HG03520 (cell line): Measurements from ENCODE around the gene PCDH1.

ENCODE experiments used
- ATAC-seq: cut with Tn5 transposase; IDR thresholded peaks from one replicate; pipeline ENCODE4 v1.9.1; 2021; ENCODE audit warnings: mild to moderate bottlenecking, moderate library complexity; ENCODE audit not compliant: unreplicated experiment

The PCDH1 gene

DNA sequence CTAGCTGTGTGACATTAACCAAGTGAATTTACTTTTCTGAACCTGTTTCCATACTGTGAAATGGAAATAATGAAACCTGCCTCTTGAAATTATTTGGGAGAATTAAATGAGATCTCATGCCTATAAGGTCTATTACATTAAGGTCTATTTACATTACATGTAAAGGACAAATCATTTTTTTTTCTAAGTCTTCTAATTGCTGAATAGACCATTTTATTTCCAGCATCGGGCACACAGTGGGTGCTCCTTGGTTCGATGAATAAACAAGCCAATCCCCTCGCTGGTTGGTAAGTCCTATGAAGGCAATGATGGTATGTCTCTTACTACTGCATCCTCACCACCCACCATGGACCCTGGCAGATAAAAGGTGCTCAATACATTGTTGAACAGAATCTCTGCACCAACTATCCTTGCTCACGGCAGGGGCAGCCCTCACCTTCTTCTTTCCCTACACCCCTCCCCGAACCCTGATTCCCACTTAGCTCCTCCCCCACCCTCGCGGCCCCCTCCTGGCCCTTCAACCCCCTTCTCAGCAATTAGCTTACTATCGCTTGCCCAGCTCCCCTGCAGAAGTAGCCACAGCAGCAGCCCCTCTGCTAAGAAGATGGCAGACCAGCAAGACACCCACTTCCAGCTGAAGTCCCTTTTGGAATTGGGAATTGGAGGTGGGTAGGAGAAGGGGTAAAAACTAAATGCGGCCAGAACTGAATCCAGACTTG, 3.0 kb downstream of the PCDH1 start:
- no peak for ATAC-seq

DNA sequence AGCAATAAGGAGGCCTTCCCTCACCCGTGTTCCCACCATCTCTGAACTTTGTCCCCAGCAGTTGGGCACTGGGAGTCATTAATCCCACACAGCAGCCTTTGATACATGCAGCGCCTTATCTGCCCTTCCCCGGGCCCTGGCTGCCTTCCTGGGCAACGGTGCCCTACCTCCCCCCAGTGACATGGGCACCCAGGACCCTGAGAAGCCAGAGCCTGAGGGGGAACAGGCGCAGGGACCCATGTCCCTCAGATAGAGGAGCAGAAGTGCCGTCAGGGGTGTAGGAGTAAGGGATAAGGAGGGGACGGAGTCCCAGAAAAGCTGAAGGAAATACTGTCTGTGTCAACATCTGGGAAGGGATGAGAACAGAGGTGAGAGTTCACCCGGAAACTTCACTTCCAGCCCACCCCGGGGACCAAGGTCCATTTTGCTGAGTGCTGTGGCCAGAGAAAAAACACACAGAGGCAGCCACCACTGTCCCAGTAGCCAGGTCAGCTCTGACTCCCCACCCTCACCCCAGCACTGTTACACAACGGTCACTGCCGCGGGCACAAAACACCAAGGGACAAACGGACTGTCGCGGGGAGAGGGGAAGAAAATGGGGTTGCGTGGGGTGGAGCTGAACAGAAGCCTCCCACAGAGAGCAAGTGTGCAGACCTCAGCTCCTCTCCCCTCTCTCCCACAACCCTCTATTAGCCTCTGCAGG, 3.8 kb downstream of the PCDH1 start:
- ATAC-seq = no peak

GRCh38 chr5:141873933-141874261, 4.3 kb downstream of the PCDH1 start:
- ATAC-seq = no peak

GRCh38 chr5:141872496-141873356, 5.5 kb downstream of the PCDH1 start:
- ATAC-seq = no peak

DNA sequence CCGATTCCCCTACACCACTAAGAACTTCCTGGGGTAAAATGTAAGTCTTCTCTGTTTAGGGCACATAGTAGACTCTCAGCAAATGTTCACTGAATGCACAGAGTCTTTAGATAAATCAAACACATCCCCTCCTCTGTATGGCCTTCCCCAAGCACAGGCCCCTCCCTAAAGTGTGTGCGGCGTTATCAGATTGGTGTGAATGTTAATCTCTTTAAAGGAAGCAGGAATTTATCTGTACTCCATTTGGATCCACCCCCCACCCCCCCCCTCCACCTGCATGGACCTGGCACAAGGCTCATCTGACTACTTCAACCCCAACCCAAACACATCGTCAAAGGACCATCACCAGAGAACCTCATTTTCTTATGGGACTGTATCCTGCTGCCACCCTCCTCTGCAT, 6.3 kb downstream of the PCDH1 start:
- ATAC-seq = no peak

- no peak for ATAC-seq
Measured at GRCh38 chr5:141870871-141871270, 7.3 kb downstream of the PCDH1 start.

GRCh38 chr5:141870228-141870627, 8.0 kb downstream of the PCDH1 start:
- ATAC-seq = no peak

- no peak for ATAC-seq
Measured at GRCh38 chr5:141869514-141869913, 8.7 kb downstream of the PCDH1 start.

DNA sequence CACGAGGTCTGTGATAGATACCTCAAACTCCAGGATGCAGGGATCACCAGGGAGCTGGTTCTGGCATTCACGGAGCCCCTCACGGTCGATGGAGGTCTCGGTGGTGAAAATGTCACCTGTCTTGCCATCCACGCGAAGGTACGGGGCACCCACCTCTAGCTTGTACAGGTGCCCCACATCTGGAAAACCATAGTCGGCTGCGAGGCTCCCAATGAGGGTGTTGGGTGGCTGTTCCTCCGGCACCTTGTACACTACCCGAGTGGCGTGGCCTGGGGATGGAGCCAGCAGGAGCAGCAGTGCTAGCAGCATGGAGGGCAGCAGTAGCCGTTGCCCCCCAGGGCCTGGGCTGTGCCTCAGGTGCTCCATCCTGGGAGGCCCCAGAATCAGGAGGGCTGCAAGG, 9.2 kb downstream of the PCDH1 start:
- ATAC-seq = no peak

GRCh38 chr5:141868541-141868940, 9.7 kb downstream of the PCDH1 start:
- ATAC-seq = no peak

DNA sequence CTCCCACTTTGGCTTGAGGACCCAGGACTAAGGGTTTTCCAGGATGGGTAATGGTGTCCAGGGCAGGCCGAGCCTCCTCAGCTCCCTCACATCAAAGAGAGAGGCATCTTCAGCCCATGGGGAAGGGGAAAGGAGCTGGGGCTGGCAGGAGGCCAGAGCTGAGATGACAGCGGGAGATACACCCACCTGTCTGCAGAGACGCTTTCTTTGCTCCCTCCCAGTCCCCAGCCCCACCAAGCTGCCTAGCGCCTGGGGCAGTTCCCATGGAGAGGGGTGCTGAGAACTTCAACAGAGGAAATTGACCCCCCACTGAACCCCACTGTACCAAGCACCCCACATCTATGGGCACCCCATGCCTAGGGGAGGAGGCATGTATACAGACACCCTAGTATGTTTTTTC, 10.6 kb downstream of the PCDH1 start:
- no peak for ATAC-seq

DNA sequence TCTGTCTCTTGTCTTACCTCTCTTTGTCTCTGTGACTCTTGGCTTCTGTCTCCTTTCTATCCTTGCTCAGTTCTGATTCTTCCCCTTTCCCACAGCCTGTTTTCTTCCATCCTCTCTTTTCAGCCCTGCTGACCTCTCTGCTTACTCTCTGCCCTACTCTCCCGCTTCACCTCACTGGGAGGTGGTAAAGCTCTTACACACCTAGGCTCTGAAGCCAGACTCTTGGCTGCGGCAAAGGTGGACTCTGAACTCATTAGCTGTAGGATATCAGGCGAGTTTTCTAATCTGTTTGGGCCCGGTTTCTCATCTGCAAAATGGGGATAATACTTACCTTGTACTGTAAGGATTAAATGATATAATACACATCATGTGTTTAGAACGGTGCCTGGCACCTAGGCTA, 11.1 kb downstream of the PCDH1 start:
- no peak for ATAC-seq

GRCh38 chr5:141866096-141866495, 12.1 kb downstream of the PCDH1 start:
- ATAC-seq = no peak

DNA sequence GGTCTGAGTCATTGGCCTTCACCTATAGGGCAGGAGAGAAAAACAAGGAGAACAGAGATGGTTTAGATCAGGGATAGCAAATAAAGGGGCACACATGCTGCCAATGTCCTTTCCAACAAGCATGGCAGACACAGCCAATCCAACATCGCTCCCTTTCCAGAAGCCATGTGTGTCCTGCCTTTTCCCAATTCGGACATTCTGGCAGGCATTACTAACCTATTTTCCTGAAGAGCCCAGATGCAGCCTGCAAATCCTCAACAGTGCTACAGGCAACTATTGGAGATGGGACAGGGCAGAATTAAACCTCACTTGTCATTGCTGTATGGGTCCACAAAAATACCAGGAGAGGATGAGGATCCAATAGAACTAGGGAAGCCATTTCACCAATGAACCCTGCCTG, 12.8 kb downstream of the PCDH1 start:
- ATAC-seq = no peak

DNA sequence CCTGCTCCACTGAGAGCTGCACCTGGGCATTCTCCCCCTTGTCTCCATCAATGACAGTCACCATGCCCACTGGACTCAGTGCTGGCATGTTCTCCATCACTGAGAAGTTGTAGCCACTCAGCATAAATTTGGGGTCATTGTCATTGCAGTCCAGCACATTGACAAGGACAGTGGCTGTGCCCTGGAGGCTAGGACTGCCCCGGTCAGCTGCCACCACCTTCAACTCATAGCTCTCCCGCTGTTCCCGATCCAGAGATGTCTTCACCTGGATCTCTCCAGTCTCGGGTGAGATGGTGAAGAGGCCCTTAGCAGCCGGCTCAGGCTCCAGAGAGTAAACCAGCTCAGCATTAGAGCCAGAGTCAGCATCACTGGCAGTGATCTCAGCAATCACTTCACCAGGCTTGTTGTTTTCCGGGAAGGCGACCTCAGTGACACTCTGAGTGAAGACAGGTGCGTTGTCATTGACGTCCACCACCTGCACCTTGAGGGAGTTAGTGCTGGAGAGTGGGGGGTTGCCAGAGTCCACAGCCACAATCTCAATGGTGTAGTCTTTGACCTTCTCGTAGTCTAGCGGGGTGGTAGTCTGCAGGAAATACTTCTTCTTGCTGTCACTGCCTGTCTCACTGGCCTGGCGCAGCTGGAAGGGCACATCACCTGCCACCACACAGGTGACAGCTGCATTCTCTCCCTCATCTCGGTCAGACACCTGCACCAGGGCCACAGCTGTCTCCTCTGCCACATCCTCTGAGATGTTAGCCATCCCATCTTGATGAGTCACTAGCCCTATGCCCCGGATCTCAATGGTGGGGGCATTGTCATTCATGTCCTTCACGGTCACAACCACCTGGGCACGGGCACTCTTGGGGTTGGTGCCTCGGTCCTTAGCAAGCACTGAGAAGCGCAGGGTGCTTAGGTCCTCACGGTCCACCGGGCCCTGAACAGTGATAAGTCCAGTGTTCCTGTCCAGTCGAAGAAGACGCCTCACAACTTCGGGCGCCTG, 13.5 kb downstream of the PCDH1 start:
- ATAC-seq = no peak

DNA sequence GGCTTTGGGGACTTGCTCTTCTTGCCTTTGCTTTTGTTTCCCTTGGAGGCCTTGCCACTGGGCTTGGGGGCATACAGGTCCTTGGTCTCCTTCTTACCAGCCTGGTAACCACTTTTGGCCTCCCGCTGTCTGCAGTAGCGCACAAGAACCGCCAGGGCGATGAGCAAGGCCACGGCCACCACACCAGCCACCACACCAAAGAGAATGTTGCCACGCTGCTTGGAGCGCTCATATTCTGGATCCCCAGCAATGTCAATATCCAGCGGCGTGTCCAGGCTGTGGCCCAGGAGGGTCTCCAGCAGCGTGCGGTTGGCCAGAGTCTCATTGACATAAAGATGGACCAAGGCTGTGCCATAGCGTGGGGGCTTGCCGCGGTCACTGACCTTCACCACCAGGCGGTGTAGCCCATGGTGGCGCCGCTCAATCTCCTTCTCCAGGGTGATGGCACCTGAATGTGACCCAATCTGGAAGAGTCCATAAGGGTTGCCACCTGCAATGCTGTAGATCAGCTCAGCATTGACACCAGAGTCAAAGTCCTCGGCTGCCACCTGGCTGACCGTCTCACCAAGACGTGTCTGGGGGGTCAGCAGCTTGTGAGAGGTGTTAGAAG, 14.5 kb downstream of the PCDH1 start:
- ATAC-seq = no peak

GRCh38 chr5:141862936-141863543, 15.2 kb downstream of the PCDH1 start:
- no peak for ATAC-seq

DNA sequence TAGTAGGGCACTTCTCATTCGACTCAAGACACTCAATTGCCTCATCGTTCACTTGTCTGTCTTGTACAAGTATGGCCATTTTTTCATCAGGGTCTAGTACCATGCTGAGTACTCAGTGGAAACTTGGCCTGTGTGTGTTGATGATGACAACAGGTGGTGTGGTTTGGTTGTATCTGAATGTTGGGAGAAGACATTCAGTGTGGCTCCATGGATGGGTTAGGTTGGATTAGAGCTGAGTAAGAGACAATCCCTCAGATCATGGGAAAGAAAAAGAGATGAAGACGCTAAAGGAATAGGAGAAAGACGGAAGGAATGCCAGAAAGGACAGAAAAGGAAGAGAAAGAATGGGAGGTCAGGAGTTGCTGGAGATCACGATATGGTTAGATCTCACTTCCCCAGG, 17.0 kb downstream of the PCDH1 start:
- no peak for ATAC-seq

DNA sequence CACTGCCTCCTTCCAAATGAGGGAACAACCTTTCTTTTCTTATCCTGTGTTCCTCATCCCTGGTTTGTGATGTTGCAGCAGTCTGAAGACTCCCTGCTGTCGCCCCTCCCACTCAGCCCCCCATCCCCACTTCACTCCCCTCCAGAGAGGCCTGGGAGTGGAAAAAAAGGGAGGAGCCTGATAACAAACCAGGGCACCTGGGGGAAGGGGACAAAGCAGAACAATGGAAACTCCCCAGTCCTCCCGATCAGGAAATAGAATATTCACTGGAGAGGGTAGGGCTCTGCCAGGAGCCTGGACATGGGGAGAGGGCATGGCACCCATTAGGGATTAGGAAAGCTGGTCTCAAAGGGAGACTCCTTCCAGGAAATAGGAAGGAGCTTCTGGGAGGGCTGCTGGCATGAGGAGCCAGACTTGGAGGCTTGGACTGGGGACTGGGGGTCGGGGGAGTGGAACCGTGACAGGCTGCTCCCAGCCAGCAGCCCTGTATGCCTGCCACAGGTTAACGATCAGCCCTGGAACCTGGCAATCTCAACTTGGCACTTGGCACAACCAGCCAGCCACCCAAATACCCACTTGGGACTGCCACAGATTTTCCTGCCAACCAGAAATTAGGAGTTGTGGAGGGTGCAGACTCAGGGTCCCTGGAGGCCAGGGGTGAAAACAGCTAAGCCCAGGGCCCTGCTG, 20.0 kb downstream of the PCDH1 start:
- no peak for ATAC-seq
